IPS-15b (cell line): Measurements from ENCODE around the gene CLOCK.

ENCODE experiments used
- H3K27me3 ChIP-seq: one replicate; pipeline ENCODE4 v1.6.1; 2013; ENCODE audit warnings: low read length; ENCODE audit not compliant: control insufficient read depth, insufficient read depth
- H3K36me3 ChIP-seq: one replicate; pipeline ENCODE4 v1.6.1; 2013; ENCODE audit warnings: low read length; ENCODE audit not compliant: control insufficient read depth, insufficient read depth
- H3K4me1 ChIP-seq: one replicate; pipeline ENCODE4 v1.6.1; 2013; ENCODE audit warnings: mild to moderate bottlenecking, low read length; ENCODE audit not compliant: control insufficient read depth, insufficient read depth
- H3K4me3 ChIP-seq: one replicate; pipeline ENCODE4 v1.5.1; 2013; ENCODE audit warnings: low read depth, low read length
- H3K9ac ChIP-seq: one replicate; pipeline ENCODE4 v1.6.1; 2013; ENCODE audit warnings: low read depth, mild to moderate bottlenecking, low read length
- H3K9me3 ChIP-seq: one replicate; pipeline ENCODE4 v1.6.1; 2013; ENCODE audit warnings: mild to moderate bottlenecking, low read length; ENCODE audit not compliant: control insufficient read depth, insufficient read depth

CLOCK gene

GRCh38 chr4:55507612-55508011 is 39.1 kb downstream of the CLOCK start:
- Histone ChIP-seq H3K9me3 (no peaks in the 10 kb centered on the region), H3K36me3 (no peaks in the 10 kb centered on the region), H3K27me3 (no peaks in the 10 kb centered on the region), H3K9ac (no peak overlapping the region), H3K4me1 (no peaks in the 10 kb centered on the region), H3K4me3 (no peak overlapping the region)

DNA sequence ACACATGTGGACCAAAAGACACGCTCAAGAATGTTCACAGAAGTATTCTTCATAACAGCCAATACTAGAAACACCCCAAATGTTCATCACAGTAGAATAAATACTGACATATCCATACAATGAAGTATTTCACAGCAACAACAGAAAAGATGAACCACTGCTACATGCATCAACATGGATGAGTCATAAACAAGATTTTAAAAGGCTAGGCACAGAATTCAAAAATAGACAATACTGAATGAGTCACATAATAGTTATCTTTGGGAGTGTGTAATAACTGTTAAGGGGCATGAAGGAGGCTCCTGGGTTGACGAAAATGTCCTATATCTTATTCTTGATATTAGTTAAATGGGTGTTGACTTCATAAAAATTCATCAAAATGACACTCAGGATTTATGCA is 43.5 kb downstream of the CLOCK start:
- Histone ChIP-seq H3K9ac (no peak overlapping the region), H3K4me1 (peaks cover 4% of the 10 kb centered on the region), H3K36me3 (no peaks in the 10 kb centered on the region), H3K4me3 (no peak overlapping the region), H3K27me3 (no peaks in the 10 kb centered on the region), H3K9me3 (no peaks in the 10 kb centered on the region)

DNA sequence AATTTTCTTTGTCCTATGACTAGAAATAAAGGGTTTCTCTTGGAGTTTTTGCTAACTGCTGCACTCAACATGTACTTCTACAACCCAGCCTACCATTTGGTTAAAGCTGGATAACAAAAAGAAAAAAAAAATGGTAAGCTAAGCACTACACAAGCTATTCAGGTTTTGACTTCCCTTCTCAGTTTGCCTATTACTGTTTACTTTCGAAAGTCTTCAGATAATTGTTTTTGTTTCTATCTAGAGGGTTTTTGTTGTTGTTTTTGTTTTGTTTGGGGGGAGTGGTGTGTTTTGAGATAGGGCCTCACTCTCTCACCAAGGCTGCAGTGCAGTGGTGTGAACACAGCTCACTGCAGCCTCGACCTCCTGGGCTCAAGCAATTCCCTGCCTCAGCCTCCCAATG is 46.6 kb downstream of the CLOCK start:
- Histone ChIP-seq H3K27me3 (no peaks in the 10 kb centered on the region), H3K4me1 (peaks cover 4% of the 10 kb centered on the region), H3K9ac (no peak overlapping the region), H3K4me3 (no peak overlapping the region), H3K9me3 (no peaks in the 10 kb centered on the region), H3K36me3 (no peaks in the 10 kb centered on the region)

DNA sequence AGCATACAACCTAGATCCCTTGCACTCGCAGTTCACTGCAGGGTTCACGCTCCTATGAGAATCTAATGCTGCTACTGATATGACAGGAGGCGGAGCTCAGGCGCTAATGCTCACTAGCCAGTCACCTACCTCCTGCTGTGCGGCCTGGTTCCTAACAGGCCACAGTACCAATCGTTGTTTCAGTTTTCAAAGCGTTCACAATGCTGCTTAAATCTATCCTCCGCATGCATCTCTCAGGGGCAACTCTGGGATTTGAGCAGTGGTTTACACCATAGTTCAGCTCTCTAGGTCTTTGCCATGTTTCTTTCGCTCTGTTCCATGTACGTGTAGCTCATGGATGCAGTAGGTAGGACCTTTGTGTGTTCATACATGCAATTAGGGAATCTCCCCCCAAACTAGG is 47.2 kb downstream of the CLOCK start:
- Histone ChIP-seq H3K4me1 (peaks cover 4% of the 10 kb centered on the region), H3K27me3 (no peaks in the 10 kb centered on the region), H3K4me3 (no peak overlapping the region), H3K9me3 (no peaks in the 10 kb centered on the region), H3K9ac (no peak overlapping the region), H3K36me3 (no peaks in the 10 kb centered on the region)

DNA sequence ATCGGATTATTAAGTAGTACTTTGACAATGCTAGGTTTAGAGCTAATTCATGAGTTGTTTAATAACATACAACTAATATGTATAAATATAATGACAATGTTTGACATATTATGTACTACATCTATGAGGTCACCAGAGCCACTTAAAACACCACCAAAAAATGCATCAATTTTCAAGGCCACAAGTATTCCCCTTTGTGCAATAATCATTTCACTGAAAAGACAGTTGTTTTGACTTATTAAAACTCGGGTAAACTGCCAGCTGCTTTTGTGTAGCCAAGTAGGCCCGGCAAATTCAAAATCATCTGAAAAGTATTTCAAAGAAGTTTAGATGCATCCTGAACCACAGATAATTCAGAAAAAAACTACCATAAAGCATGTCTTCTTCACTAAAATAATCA is 48.7 kb downstream of the CLOCK start:
- Histone ChIP-seq H3K36me3 (no peaks in the 10 kb centered on the region), H3K4me1 (peaks cover 4% of the 10 kb centered on the region), H3K27me3 (no peaks in the 10 kb centered on the region), H3K9me3 (no peaks in the 10 kb centered on the region), H3K9ac (no peak overlapping the region), H3K4me3 (no peak overlapping the region)

- Histone ChIP-seq H3K9me3 (no peaks in the 10 kb centered on the region), H3K27me3 (no peaks in the 10 kb centered on the region), H3K4me1 (no peaks in the 10 kb centered on the region), H3K4me3 (no peak overlapping the region), H3K9ac (no peak overlapping the region), H3K36me3 (peaks cover 5% of the 10 kb centered on the region)
Measured at GRCh38 chr4:55491486-55491885, 55.2 kb downstream of the CLOCK start.

DNA sequence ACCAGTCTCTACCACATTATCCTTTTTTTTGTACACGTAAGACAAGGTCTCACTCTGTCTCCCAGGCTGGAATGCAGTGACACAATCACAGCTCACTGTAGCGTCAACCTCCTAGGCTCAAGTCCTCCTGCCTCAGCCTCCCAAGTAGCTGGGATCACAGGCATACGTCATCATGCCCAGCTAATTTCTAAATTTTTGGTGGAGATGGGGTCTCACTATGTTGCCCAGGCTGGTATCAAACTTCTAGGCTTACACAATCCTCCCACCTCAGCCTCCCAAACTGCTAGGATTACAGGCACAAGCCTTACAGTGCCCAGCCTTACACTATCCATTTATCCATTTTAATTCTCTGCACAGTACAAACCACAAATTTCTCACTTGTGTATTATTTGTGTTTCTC is 58.0 kb downstream of the CLOCK start:
- Histone ChIP-seq H3K4me1 (peaks cover 3% of the 10 kb centered on the region), H3K9ac (no peak overlapping the region), H3K36me3 (peaks cover 5% of the 10 kb centered on the region), H3K27me3 (no peaks in the 10 kb centered on the region), H3K4me3 (no peak overlapping the region), H3K9me3 (no peaks in the 10 kb centered on the region)

DNA sequence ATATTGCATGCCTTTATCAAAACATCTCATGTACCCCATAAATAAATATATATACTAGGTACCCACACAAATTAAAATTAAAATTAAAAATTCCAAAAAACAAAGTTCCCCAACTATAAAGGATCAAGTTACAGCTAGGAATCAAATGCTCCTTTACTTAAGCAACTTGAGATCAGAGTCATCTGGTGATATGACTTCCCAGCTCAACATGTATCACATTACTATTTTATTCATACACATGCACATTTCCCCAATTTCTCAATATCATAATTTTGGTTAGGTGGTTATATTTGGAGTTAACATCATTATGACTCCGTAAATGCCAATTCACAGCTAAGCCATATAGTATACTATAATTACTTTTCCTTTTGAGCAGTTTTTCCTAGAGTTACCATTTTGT is 60.9 kb downstream of the CLOCK start:
- Histone ChIP-seq H3K4me1 (peaks cover 6% of the 10 kb centered on the region), H3K9me3 (no peaks in the 10 kb centered on the region), H3K9ac (no peak overlapping the region), H3K27me3 (no peaks in the 10 kb centered on the region), H3K36me3 (peaks cover 5% of the 10 kb centered on the region), H3K4me3 (no peak overlapping the region)

DNA sequence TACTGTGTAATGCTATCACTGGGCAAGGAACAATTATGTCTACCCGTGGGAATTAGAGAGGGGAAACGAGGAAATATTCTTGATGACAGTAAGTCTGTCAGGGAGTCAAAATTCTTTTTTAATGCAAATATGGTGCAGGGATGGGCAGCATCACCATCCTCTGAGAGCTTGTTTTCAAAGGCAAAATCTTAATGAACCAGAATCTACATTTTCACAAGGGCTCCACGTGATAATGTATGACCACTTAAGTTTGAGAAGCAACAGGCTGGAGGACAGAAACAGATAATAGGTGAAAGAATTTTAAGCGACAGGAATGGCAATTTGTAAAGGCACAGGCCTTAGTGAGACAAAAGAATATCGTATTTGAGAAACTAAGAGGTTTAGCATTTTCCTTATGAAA is 63.4 kb downstream of the CLOCK start:
- Histone ChIP-seq H3K9me3 (no peaks in the 10 kb centered on the region), H3K4me3 (no peak overlapping the region), H3K9ac (no peak overlapping the region), H3K27me3 (no peaks in the 10 kb centered on the region), H3K4me1 (peaks cover 9% of the 10 kb centered on the region), H3K36me3 (no peaks in the 10 kb centered on the region)

DNA sequence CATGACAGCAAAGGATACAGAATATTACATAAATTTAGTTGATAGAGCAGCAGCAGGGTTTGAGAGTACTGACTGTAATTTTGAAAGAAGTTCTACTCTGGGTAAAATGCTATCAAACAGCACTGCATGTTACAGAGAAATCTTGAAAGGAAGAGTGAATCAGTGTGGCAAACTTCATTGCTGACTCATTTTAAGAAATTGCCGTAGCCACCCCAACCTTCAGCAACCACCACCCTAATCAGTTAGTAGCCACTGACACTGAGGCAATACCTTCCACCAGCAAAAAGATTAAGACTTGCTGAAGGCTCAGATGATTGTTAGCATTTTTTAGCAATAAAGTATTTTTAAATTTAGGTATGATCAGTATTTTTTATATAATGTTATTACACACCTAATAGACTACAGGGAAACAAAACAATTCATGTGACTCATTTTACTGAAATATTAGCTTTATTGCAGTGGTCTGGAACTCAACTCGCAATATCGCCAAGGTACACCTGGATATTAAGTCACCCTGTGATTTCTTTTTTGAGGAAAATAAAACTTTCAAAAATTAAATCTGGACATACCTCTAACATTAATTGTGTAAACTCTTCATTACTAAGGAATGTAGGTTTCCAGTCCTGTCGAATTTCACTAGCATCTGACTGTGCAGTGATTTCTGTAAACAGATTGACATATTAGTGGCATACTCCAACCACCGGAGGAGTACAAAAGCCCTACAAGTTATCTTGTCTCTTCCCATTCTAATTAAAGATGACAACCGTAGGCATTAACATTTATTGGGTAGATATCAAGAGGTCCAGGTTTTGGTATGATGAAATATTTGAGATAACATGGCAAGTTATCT is 71.1 kb downstream of the CLOCK start:
- Histone ChIP-seq H3K27me3 (no peaks in the 10 kb centered on the region), H3K36me3 (peaks cover 11% of the 10 kb centered on the region), H3K9me3 (no peaks in the 10 kb centered on the region), H3K4me3 (no peak overlapping the region), H3K9ac (no peak overlapping the region), H3K4me1 (peaks cover 9% of the 10 kb centered on the region)

GRCh38 chr4:55469979-55470378 is 76.7 kb downstream of the CLOCK start:
- Histone ChIP-seq H3K9ac (no peak overlapping the region), H3K36me3 (peaks cover 6% of the 10 kb centered on the region), H3K27me3 (no peaks in the 10 kb centered on the region), H3K9me3 (no peaks in the 10 kb centered on the region), H3K4me3 (no peak overlapping the region), H3K4me1 (peaks cover 3% of the 10 kb centered on the region)

- Histone ChIP-seq H3K36me3 (peaks cover under 1% of the 10 kb centered on the region), H3K4me1 (peaks cover 3% of the 10 kb centered on the region), H3K9me3 (no peaks in the 10 kb centered on the region), H3K9ac (no peak overlapping the region), H3K27me3 (no peaks in the 10 kb centered on the region), H3K4me3 (no peak overlapping the region)
Measured at GRCh38 chr4:55468724-55469123, 78.0 kb downstream of the CLOCK start.
